Raji (cell line): ENCODE results near the gene GPC5.

Experiments used
- POLR2A ChIP-seq: IDR thresholded peaks from 2 replicates; pipeline ENCODE4 v1.6.1; 2011; ENCODE audit warnings: low read depth, low read length, control low read depth; ENCODE audit not compliant: insufficient read depth

The GPC5 gene

GRCh38 chr13:92224052-92224821 is 825.8 kb downstream of the GPC5 start:
- no peak for TF ChIP-seq POLR2A

GRCh38 chr13:92224825-92225224 is 826.4 kb downstream of the GPC5 start:
- TF ChIP-seq POLR2A: no peak

GRCh38 chr13:92225861-92226260 is 827.4 kb downstream of the GPC5 start:
- no peak for TF ChIP-seq POLR2A

GRCh38 chr13:92232871-92233270 is 834.5 kb downstream of the GPC5 start:
- no peak for TF ChIP-seq POLR2A

- no peak for TF ChIP-seq POLR2A
Measured at GRCh38 chr13:92251671-92252210, 853.3 kb downstream of the GPC5 start.

GRCh38 chr13:92255526-92255925 is 857.1 kb downstream of the GPC5 start:
- TF ChIP-seq POLR2A: no peak

- TF ChIP-seq POLR2A: no peak
Measured at GRCh38 chr13:92256211-92256610, 857.8 kb downstream of the GPC5 start.

- TF ChIP-seq POLR2A: no peak
Measured at GRCh38 chr13:92259046-92259445, 860.6 kb downstream of the GPC5 start.

- TF ChIP-seq POLR2A: no peak
Measured at GRCh38 chr13:92259523-92259922, 861.1 kb downstream of the GPC5 start.

GRCh38 chr13:92260363-92260762 is 861.9 kb downstream of the GPC5 start:
- no peak for TF ChIP-seq POLR2A

GRCh38 chr13:92262100-92262788 is 863.8 kb downstream of the GPC5 start:
- no peak for TF ChIP-seq POLR2A

GRCh38 chr13:92265408-92265807 is 867.0 kb downstream of the GPC5 start:
- TF ChIP-seq POLR2A: no peak

GRCh38 chr13:92270990-92271389 is 872.6 kb downstream of the GPC5 start:
- no peak for TF ChIP-seq POLR2A

GRCh38 chr13:92272177-92272576 is 873.8 kb downstream of the GPC5 start:
- no peak for TF ChIP-seq POLR2A

GRCh38 chr13:92297971-92298942 is 899.8 kb downstream of the GPC5 start:
- TF ChIP-seq POLR2A: no peak
